ENCODE measurements around the gene GRM1.

DNA sequence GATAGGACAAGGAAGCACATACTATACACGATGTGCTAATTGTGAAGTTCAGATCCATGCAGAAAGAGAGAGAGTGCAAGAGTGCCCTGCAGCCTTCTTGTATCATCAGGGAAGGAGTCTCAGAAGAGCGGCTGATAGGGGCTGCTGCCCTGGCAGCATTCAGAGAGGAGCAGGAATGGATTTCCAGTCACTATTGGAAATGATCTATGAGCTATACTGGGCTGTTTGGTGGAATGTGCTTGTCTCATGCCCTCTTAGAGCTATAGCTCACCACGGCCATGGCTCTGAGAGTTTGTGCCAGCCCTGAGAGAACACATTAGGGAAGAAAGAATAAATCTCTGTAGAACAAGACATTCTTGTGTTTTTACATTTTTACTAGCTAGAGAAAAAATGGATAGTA lies 302.2 kb downstream of the GRM1 start:
- TF ChIP-seq TARDBP (IDR thresholded peaks at IDR 0.05) (no peak), BHLHE40 (IDR thresholded peaks at IDR 0.05; ENCODE audit: borderline replicate concordance) (no peak), ARNT (IDR thresholded peaks at IDR 0.05) (no peak)
